Prostate gland (tissue), 2 donors: ENCODE data around the gene CYLC1. TPM values are rescaled to one million over a fixed set of nuclear protein-coding genes. Genes with fewer than 3 reads are reported as not detected.

Experiments
- DNase-seq: peaks from one replicate; pipeline ENCODE4 v3.0.0-alpha.2; 2019; ENCODE audit warnings: low spot score
- H3K27ac ChIP-seq, 2 donors: fragments of 200-600 bp; sonication (generic); 2 replicates each; pipeline ENCODE4 v1.5.1; 2017 to 2019
- H3K27me3 ChIP-seq: fragments of 200-600 bp; sonication (generic); replicated peaks from 2 replicates; pipeline ENCODE4 v1.5.1; 2019; ENCODE audit not compliant: insufficient read depth
- H3K36me3 ChIP-seq, 2 donors: fragments of 200-600 bp; sonication (generic); 1 replicate in 1 of 2; 2 replicates in 1 of 2; pipeline versions ENCODE4 v1.5.1 to v1.8.1; 2017 to 2019
- H3K4me1 ChIP-seq: fragments of 200-600 bp; sonication (generic); replicated peaks from 2 replicates; pipeline ENCODE4 v1.5.1; 2019
- H3K4me3 ChIP-seq, 2 donors: fragments of 200-600 bp; sonication (generic); 2 replicates each; pipeline ENCODE4 v1.5.1; 2017 to 2019
- H3K9me3 ChIP-seq: fragments of 200-600 bp; sonication (generic); 2 replicates; pipeline ENCODE4 v1.5.1; 2017
- CTCF ChIP-seq, 4 experiments: fragments of 200-600 bp in 2 of 4; fragments of 450-650 bp in 2 of 4; sonication (generic) in 2 of 4; IDR thresholded peaks; 1 replicate in 3 of 4; 2 replicates in 1 of 4; pipeline ENCODE4 v1.5.1; 2016 to 2019; ENCODE audit warnings: antibody characterized with exemption in 4 of 4, mild to moderate bottlenecking in 2 of 4, moderate library complexity in 2 of 4
- POLR2A ChIP-seq: fragments of 450-650 bp; IDR thresholded peaks from one replicate; pipeline ENCODE4 v1.6.1; 2016; ENCODE audit warnings: antibody characterized with exemption, mild to moderate bottlenecking
- POLR2AphosphoS5 ChIP-seq: sonication (generic); formaldehyde crosslinking; IDR thresholded peaks from one replicate; pipeline ENCODE4 v1.6.1; 2017; ENCODE audit warnings: antibody characterized with exemption
- WGBS: methylation state at CpG from one replicate; pipeline ENCODE4 v1.1.5; 2018; 5-methylcytosine and 5-hydroxymethylcytosine counted together
- intact Hi-C: fragments of 100-400 bp; cut with DNase I; formaldehyde crosslinking; loops from one replicate; pipeline ENCODE4 v1.14.2; 2022
- total RNA-seq, 2 donors: library from RNA; depleted of rRNA; stranded (reverse); fragments of >200 nt; gene quantifications; one replicate each; pipeline ENCODE4 v1.1.0, GENCODE V29; 2016

Gene CYLC1
- 1 to 10 TPM in 1 of 2 donors, not detected in 1; 1.2 TPM for total RNA-seq

GRCh38 chrX:83860846-83861245 lies at the start of gene CYLC1:
TSS of gene CYLC1 (plus strand) at chrX:83861146. CDS start at chrX:83861183, 37 bp downstream.
- no peaks in the 10 kb centered on the region for H3K36me3 ChIP-seq
- TF ChIP-seq POLR2A (no peak), CTCF (IDR thresholded peaks at IDR 0.05) (no peak), POLR2AphosphoS5 (no peak)
- WGBS = 42% methylated on average over 1 of the region's 1 CpG
- intact Hi-C loops = no loop called here
- H3K4me3 ChIP-seq = no peak within 1 kb of the TSS
- H3K27me3 ChIP-seq = no peaks in the 10 kb centered on the region
- H3K4me1 ChIP-seq = no peaks in the 10 kb centered on the region
- H3K27ac ChIP-seq = no peak within 1 kb of the TSS
- no peak for DNase-seq
- H3K9me3 ChIP-seq = no peaks in the 10 kb centered on the region

- Histone ChIP-seq H3K27me3 (no peaks in the 10 kb centered on the region), H3K4me1 (no peaks in the 10 kb centered on the region), H3K27ac (no peak overlapping the region), H3K36me3 (no peaks in the 10 kb centered on the region), H3K9me3 (no peaks in the 10 kb centered on the region), H3K4me3 (no peak overlapping the region)
- DNase-seq = no peak
- WGBS = 91% methylated on average over 3 of the region's 3 CpGs
- no peak for TF ChIP-seq POLR2A
- TF ChIP-seq POLR2AphosphoS5 = no peak
- no peak for TF ChIP-seq CTCF (IDR thresholded peaks at IDR 0.05)
- intact Hi-C loops = no loop called here
Measured at GRCh38 chrX:83819304-83819703, 41.6 kb upstream of the CYLC1 start.

GRCh38 chrX:83829874-83830273 lies 31.1 kb upstream of the CYLC1 start:
- Histone ChIP-seq H3K27me3 (no peaks in the 10 kb centered on the region), H3K9me3 (no peaks in the 10 kb centered on the region), H3K27ac (no peak overlapping the region), H3K4me3 (no peak overlapping the region), H3K4me1 (no peaks in the 10 kb centered on the region), H3K36me3 (no peaks in the 10 kb centered on the region)
- intact Hi-C loops = no loop called here
- TF ChIP-seq POLR2AphosphoS5 (no peak), CTCF (IDR thresholded peaks at IDR 0.05) (no peak), POLR2A (no peak)
- DNase-seq = no peak
- WGBS = 28% methylated on average over 4 of the region's 4 CpGs

- intact Hi-C loops = no loop called here
- no peak for DNase-seq
Measured at GRCh38 chrX:83845397-83845796, 15.5 kb upstream of the CYLC1 start.

More at GRCh38 chrX:83845397-83845796, 15.5 kb upstream of the CYLC1 start:
- H3K9me3 ChIP-seq = no peaks in the 10 kb centered on the region
- H3K4me1 ChIP-seq = no peaks in the 10 kb centered on the region
- no peak overlapping the region for H3K4me3 ChIP-seq
- no peaks in the 10 kb centered on the region for H3K36me3 ChIP-seq
- 6% methylated on average over 2 of the region's 2 CpGs for WGBS
- TF ChIP-seq CTCF (IDR thresholded peaks at IDR 0.05) (no peak), POLR2A (no peak), POLR2AphosphoS5 (no peak)
- H3K27ac ChIP-seq = no peak overlapping the region
- H3K27me3 ChIP-seq = no peaks in the 10 kb centered on the region
